DOHH2 (cell line): ENCODE measurements around the gene CA4.

Source experiments
- H3F3A ChIP-seq: fragments of 200-600 bp; sonication (generic), shearing (Covaris generic); 2 replicates; pipeline ENCODE4 v1.6.0; 2016; ENCODE audit warnings: antibody characterized with exemption, mild to moderate bottlenecking; ENCODE audit not compliant: control insufficient read depth, insufficient read depth
- H3K27ac ChIP-seq: fragments of 200-600 bp; sonication (generic); 2 replicates; pipeline ENCODE4 v1.5.1; 2014; ENCODE audit warnings: low read depth, mild to moderate bottlenecking, low read length, moderate library complexity
- H3K27me3 ChIP-seq: fragments of 200-600 bp; sonication (generic); 2 replicates; pipeline ENCODE4 v1.6.1; 2014; ENCODE audit warnings: mild to moderate bottlenecking, low read length, mixed read lengths; ENCODE audit not compliant: control insufficient read depth
- H3K36me3 ChIP-seq: fragments of 200-600 bp; sonication (generic); 2 replicates; pipeline ENCODE4 v1.6.1; 2014; ENCODE audit warnings: mild to moderate bottlenecking, low read length, moderate library complexity, mixed read lengths; ENCODE audit not compliant: control insufficient read depth
- H3K4me1 ChIP-seq: fragments of 200-600 bp; sonication (generic); 2 replicates; pipeline ENCODE4 v1.6.1; 2014; ENCODE audit warnings: mild to moderate bottlenecking, low read length, mixed read lengths; ENCODE audit not compliant: control insufficient read depth
- H3K4me2 ChIP-seq: fragments of 200-600 bp; sonication (generic); 2 replicates; pipeline ENCODE4 v1.6.0; 2014; ENCODE audit warnings: mild to moderate bottlenecking, low read length, moderate library complexity
- H3K4me3 ChIP-seq: fragments of 200-600 bp; sonication (generic); 2 replicates; pipeline ENCODE4 v1.5.1; 2014; ENCODE audit warnings: mild to moderate bottlenecking, low read length, mixed read lengths
- H3K79me2 ChIP-seq: fragments of 200-600 bp; sonication (generic); 2 replicates; pipeline ENCODE4 v1.6.1; 2014; ENCODE audit warnings: mild to moderate bottlenecking, low read length, mixed read lengths; ENCODE audit not compliant: control insufficient read depth
- H3K9me2 ChIP-seq: fragments of 200-600 bp; sonication (generic); replicated peaks from 2 replicates; pipeline ENCODE4 v1.6.1; 2014; ENCODE audit warnings: mild to moderate bottlenecking, low read length, mixed read lengths; ENCODE audit not compliant: control insufficient read depth
- H3K9me3 ChIP-seq: fragments of 200-600 bp; sonication (generic); 2 replicates; pipeline ENCODE4 v1.6.1; 2014; ENCODE audit warnings: antibody characterized with exemption, low read length, mixed read lengths; ENCODE audit not compliant: control insufficient read depth, insufficient read depth
- H4K20me1 ChIP-seq: fragments of 200-600 bp; sonication (generic); 2 replicates; pipeline ENCODE4 v1.6.0; 2014; ENCODE audit warnings: low read depth, mild to moderate bottlenecking, antibody characterized with exemption, low read length, moderate library complexity; ENCODE audit not compliant: control insufficient read depth, insufficient read depth
- EZH2phosphoT487 ChIP-seq: fragments of 200-600 bp; sonication (generic); IDR thresholded peaks from 2 replicates; pipeline ENCODE4 v1.6.1; 2017; ENCODE audit warnings: borderline replicate concordance, mild to moderate bottlenecking, antibody characterized with exemption, low read length, moderate library complexity, mixed read lengths
- TF ChIP-seq, protein P1 (sequence below): fragments of 200-600 bp; sonication (generic); IDR thresholded peaks from one replicate; pipeline ENCODE4 v1.5.1; 2014; ENCODE audit warnings: antibody characterized with exemption, mild to moderate bottlenecking, low read depth, low read length; ENCODE audit not compliant: poor library complexity, severe bottlenecking

CA4 gene

DNA sequence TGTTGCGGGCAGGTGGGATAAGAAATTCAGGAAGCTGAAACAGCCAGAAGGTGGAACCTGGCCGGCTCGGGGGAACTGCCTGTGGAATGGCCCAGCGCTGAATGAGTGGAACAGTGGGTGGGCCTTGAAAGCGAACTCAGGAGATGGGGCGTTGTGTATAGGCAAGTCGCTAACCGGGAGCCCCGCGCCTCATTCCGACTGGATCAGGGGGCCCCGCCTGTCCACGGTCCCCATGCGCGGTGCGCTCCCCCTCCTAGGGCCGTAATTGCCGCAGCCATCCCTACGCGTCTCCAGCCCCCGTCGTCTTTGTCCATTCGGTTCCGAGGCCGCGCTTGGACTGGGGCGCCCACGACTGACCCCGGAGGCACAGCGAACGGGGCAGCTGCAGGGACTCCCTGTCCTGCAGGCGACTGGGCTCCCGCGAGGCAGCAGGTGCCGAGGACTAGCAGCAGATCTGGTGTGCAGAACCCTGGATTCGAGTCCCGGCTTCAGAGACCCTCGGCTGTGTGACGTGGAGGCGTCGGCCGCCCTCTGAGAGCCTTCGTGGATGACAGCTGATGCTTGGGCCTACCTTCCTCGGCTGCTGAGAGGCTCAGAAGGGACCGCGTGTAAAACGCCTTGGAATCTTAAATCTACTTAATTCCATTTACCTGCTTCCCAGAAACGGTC lies 10.9 kb upstream of the CA4 start:
- TF ChIP-seq EZH2phosphoT487: no peak
- TF ChIP-seq, protein P1, sequence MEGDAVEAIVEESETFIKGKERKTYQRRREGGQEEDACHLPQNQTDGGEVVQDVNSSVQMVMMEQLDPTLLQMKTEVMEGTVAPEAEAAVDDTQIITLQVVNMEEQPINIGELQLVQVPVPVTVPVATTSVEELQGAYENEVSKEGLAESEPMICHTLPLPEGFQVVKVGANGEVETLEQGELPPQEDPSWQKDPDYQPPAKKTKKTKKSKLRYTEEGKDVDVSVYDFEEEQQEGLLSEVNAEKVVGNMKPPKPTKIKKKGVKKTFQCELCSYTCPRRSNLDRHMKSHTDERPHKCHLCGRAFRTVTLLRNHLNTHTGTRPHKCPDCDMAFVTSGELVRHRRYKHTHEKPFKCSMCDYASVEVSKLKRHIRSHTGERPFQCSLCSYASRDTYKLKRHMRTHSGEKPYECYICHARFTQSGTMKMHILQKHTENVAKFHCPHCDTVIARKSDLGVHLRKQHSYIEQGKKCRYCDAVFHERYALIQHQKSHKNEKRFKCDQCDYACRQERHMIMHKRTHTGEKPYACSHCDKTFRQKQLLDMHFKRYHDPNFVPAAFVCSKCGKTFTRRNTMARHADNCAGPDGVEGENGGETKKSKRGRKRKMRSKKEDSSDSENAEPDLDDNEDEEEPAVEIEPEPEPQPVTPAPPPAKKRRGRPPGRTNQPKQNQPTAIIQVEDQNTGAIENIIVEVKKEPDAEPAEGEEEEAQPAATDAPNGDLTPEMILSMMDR: no peak

DNA sequence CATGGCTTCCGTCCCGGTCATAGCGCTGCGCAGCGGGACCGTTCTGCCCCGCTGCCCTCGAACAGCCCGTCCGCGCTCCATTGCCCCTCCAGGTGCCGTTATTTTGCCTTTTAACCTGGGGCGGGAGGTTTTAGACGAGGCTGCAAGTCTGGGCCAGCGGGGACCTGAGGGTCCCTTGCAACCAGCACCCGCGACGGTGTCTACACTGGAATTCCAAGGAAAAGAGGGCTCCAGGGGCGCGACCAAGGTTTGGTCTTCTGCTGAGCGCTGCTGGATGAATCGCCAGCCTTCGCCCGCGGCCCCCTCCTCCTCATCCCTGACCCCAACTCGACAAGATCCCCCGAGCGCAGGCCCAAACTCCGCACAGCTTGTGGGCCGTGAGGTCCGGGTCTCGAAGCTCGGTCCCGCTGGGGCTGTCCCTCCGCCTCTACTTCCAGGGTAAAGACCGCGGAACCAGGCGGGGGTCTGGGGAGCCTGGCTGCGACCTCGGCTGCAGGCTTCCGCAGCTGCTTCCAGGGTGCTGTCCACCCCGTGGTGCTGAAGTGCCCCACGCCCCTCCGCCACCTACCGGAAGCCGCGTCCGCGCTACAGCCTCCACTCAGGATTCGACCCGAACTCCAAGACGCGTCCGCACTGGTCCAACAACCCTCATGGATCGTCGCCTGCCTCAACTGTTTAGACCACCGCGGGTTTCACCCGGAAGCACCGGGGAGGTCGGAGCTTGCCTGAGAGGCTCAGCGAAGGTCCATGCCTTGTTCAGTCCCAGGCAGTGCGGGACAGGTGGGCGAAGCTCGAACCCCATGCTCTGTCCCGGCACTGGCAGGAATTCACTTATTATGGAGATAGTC lies 10.1 kb upstream of the CA4 start:
- no peaks in the 10 kb centered on the region for H4K20me1 ChIP-seq
- no peak for TF ChIP-seq EZH2phosphoT487
- TF ChIP-seq, protein P1: no peak
- no peaks in the 10 kb centered on the region for H3K9me3 ChIP-seq
- H3K4me1 ChIP-seq: peaks cover 25% of the 10 kb centered on the region
- H3K27me3 ChIP-seq: peaks cover 42% of the 10 kb centered on the region
- H3F3A ChIP-seq: no peaks in the 10 kb centered on the region
- no peak overlapping the region for H3K4me2 ChIP-seq
- no peak overlapping the region for H3K4me3 ChIP-seq
- H3K36me3 ChIP-seq: no peaks in the 10 kb centered on the region
- no peak overlapping the region for H3K27ac ChIP-seq
- H3K9me2 ChIP-seq: no peaks in the 10 kb centered on the region
- H3K79me2 ChIP-seq: no peaks in the 10 kb centered on the region

More for the DNA sequence above, 10.9 kb upstream of the CA4 start:
- Histone ChIP-seq H3K4me1 (peaks cover 25% of the 10 kb centered on the region), H3K27ac (no peak overlapping the region), H4K20me1 (no peaks in the 10 kb centered on the region), H3K9me2 (no peaks in the 10 kb centered on the region), H3K9me3 (no peaks in the 10 kb centered on the region), H3K27me3 (peaks cover 45% of the 10 kb centered on the region), H3F3A (no peaks in the 10 kb centered on the region), H3K79me2 (no peaks in the 10 kb centered on the region), H3K4me3 (no peak overlapping the region), H3K36me3 (no peaks in the 10 kb centered on the region), H3K4me2 (no peak overlapping the region)

DNA sequence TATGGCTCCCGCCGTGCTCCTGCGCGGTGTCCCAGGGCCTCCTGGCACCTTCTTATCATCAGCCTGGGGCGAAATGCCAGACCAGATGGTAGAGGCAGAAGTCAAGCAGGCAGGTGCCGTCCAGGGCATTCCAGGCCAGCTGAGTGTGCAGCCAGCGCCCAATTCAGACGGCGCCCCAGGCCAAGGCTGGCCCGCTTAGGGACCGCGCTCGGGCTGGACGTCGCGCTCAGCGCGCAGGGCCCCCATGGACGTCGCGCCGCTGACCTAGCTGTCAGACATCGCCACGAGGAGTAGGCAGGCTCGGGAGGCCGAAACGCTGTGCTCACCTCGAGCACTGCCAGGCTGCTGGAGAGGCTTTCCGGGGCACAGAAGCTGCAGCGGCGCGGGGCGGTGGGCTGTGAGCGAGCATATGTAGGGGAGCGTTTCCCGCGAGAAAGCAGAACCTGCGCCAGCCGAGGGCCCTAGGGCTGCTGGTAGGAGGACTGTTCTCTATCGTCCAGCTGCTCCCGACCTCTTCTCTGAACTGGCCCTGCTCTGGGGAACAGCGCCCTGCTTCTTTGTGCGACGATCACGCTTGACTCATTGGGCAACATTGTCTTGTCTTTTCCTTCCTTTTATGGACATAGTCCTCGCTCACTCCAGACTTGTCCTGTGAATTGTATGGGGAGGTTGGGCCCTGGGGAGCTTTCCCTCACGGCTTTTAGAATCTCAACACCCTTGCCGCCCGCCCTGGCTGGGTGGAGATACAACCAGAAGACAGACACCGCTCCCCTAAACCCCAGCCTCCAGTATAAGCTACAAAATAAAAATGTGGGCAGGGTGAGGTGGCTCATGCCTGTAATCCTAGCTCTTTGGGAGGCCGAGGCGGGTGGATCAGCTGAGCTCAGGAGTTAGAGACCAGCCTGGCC lies 8.4 kb upstream of the CA4 start:
- H3K27ac ChIP-seq: no peak overlapping the region
- no peaks in the 10 kb centered on the region for H3K36me3 ChIP-seq
- no peaks in the 10 kb centered on the region for H4K20me1 ChIP-seq
- TF ChIP-seq, protein P1: no peak
- TF ChIP-seq EZH2phosphoT487: no peak
- H3F3A ChIP-seq: no peaks in the 10 kb centered on the region
- no peaks in the 10 kb centered on the region for H3K79me2 ChIP-seq
- no peaks in the 10 kb centered on the region for H3K9me3 ChIP-seq
- no peak overlapping the region for H3K4me2 ChIP-seq
- H3K27me3 ChIP-seq: peaks cover 30% of the 10 kb centered on the region
- H3K9me2 ChIP-seq: no peaks in the 10 kb centered on the region
- peaks cover 13% of the 10 kb centered on the region for H3K4me1 ChIP-seq
- no peak overlapping the region for H3K4me3 ChIP-seq
